IMR-90 (cell line): Measurements from ENCODE around the gene PIMREG. TPM values are rescaled to one million over a fixed set of nuclear protein-coding genes. Genes with fewer than 3 reads are reported as not detected.

Experiments
- ATAC-seq: fragments of 200-7000 bp; cut with Tn5 transposase; 2 replicates; pipeline ENCODE4 v1.9.1; 2020; ENCODE audit warnings: low read depth, mild to moderate bottlenecking, moderate library complexity
- BruUV-seq: library from RNA; stranded (reverse); fragments of 400-500 nt; replicated peaks from 2 replicates; lab custom pipeline; 2021; lab: Mats Ljungman, UMichigan
- CTCF ChIA-PET: fragments of 300-600 bp; formaldehyde crosslinking; extraction: SDS; loops from one replicate; lab custom pipeline; 2021; ENCODE audit warnings: antibody characterized with exemption; lab: Yijun Ruan, JAX
- POLR2A ChIA-PET: fragments of 300-600 bp; sonication (Branson Sonifier 250); formaldehyde crosslinking; loops from one replicate; lab custom pipeline; 2022; ENCODE audit warnings: antibody characterized with exemption; ENCODE audit not compliant: unreplicated experiment; lab: Charles Lee
- DNase-seq: peaks from one replicate; pipeline ENCODE4 v3.0.0; 2013
- H2AFZ ChIP-seq: replicated peaks from 2 replicates; pipeline ENCODE3; 2013; ENCODE audit warnings: low read length, mild to moderate bottlenecking; ENCODE audit not compliant: poor library complexity
- H2AK5ac ChIP-seq: 2 replicates; pipeline ENCODE4 v1.6.1; 2013; ENCODE audit warnings: low read depth, low read length, inconsistent platforms
- H2AK9ac ChIP-seq: replicated peaks from 2 replicates; pipeline ENCODE3; 2013; ENCODE audit warnings: mild to moderate bottlenecking, low read depth, low read length, moderate library complexity; ENCODE audit not compliant: poor library complexity
- H2BK120ac ChIP-seq: 2 replicates; pipeline ENCODE4 v1.6.1; 2013; ENCODE audit warnings: low read depth, low read length, inconsistent platforms
- H2BK15ac ChIP-seq: 3 replicates; pipeline ENCODE4 v1.6.1; 2013; ENCODE audit warnings: low read depth, low read length, inconsistent platforms
- H2BK20ac ChIP-seq: 2 replicates; pipeline ENCODE4 v1.6.1; 2013; ENCODE audit warnings: low read depth, mild to moderate bottlenecking, inconsistent platforms, low read length, moderate library complexity
- H2BK5ac ChIP-seq: 2 replicates; pipeline ENCODE4 v1.6.1; 2013; ENCODE audit warnings: mild to moderate bottlenecking, low read depth, low read length, inconsistent platforms; ENCODE audit not compliant: poor library complexity, severe bottlenecking
- H3K14ac ChIP-seq: replicated peaks from 2 replicates; pipeline ENCODE4 v1.6.1; 2013; ENCODE audit warnings: low read depth, low read length, inconsistent platforms
- H3K18ac ChIP-seq: 2 replicates; pipeline ENCODE4 v1.6.1; 2013; ENCODE audit warnings: low read depth, low read length, control low read depth
- H3K23ac ChIP-seq: 2 replicates; pipeline ENCODE4 v1.6.1; 2013; ENCODE audit warnings: low read depth, low read length, inconsistent platforms
- H3K27ac ChIP-seq: 2 replicates; pipeline ENCODE4 v1.5.1; 2013; ENCODE audit warnings: mild to moderate bottlenecking, control low read depth, low read length; ENCODE audit not compliant: insufficient read depth
- H3K27me3 ChIP-seq: 2 replicates; pipeline ENCODE4 v1.6.1; 2013; ENCODE audit warnings: low read length; ENCODE audit not compliant: control insufficient read depth, insufficient read depth
- H3K36me3 ChIP-seq: 2 replicates; pipeline ENCODE4 v1.6.1; 2013; ENCODE audit warnings: low read length, mixed read lengths; ENCODE audit not compliant: control insufficient read depth, insufficient read depth
- H3K4ac ChIP-seq: 2 replicates; pipeline ENCODE4 v1.6.1; 2013; ENCODE audit warnings: low read depth, low read length, inconsistent platforms
- H3K4me1 ChIP-seq: 2 replicates; pipeline ENCODE4 v1.6.1; 2013; ENCODE audit warnings: low read length, mixed read lengths; ENCODE audit not compliant: control insufficient read depth, insufficient read depth
- H3K4me2 ChIP-seq: 2 replicates; pipeline ENCODE4 v1.6.1; 2013; ENCODE audit warnings: low read depth, mild to moderate bottlenecking, control low read depth, low read length, moderate library complexity
- H3K4me3 ChIP-seq: 2 replicates; pipeline ENCODE4 v1.5.1; 2013; ENCODE audit warnings: low read depth, mild to moderate bottlenecking, control low read depth, low read length, moderate library complexity; ENCODE audit not compliant: insufficient read depth
- H3K56ac ChIP-seq: 2 replicates; pipeline ENCODE4 v1.6.1; 2013; ENCODE audit warnings: low read length, inconsistent platforms; ENCODE audit not compliant: insufficient read depth; ENCODE audit errors: extremely low read depth
- H3K79me1 ChIP-seq, 2 experiments: 2 replicates each; pipeline ENCODE4 v1.6.1; 2013; ENCODE audit warnings: low read length in 2 of 2, inconsistent platforms in 1 of 2, low read depth in 1 of 2
- H3K9ac ChIP-seq: 2 replicates; pipeline ENCODE4 v1.6.1; 2013; ENCODE audit warnings: low read depth, low read length, control low read depth
- H3K9me1 ChIP-seq: 2 replicates; pipeline ENCODE4 v1.6.1; 2013; ENCODE audit warnings: low read length, inconsistent platforms; ENCODE audit not compliant: insufficient read depth
- H3K9me3 ChIP-seq: 2 replicates; pipeline ENCODE4 v1.6.1; 2013; ENCODE audit warnings: low read length; ENCODE audit not compliant: control insufficient read depth, insufficient read depth
- H4K20me1 ChIP-seq: 2 replicates; pipeline ENCODE4 v1.6.1; 2013; ENCODE audit warnings: low read length, inconsistent platforms; ENCODE audit not compliant: insufficient read depth
- H4K5ac ChIP-seq: 2 replicates; pipeline ENCODE4 v1.6.1; 2013; ENCODE audit warnings: mild to moderate bottlenecking, low read depth, low read length, control low read depth
- H4K8ac ChIP-seq, 2 experiments: 2 replicates each; pipeline ENCODE4 v1.6.1; 2013; ENCODE audit warnings: low read depth in 2 of 2, low read length in 2 of 2, control low read depth in 1 of 2, inconsistent platforms in 1 of 2
- H4K91ac ChIP-seq: 2 replicates; pipeline ENCODE4 v1.6.1; 2013; ENCODE audit warnings: low read depth, low read length, inconsistent platforms; ENCODE audit not compliant: insufficient read depth
- CTCF ChIP-seq: conservative IDR thresholded peaks from 2 replicates; pipeline ENCODE4 v1.5.1; 2012; ENCODE audit warnings: mild to moderate bottlenecking, low read depth, low read length, improper control_type of control experiment
- MAFK ChIP-seq: IDR thresholded peaks from 2 replicates; pipeline ENCODE4 v1.6.1; 2012; ENCODE audit warnings: low read depth, low read length, improper control_type of control experiment
- WGBS, 2 experiments: methylation state at CpG; one replicate each; pipeline versions ENCODE4 v1.1.5 to v1.1.7; 2013; ENCODE audit warnings: missing lambda C conversion rate in 2 of 2; ENCODE audit not compliant: insufficient read length in 1 of 2; ENCODE audit errors: extremely low coverage in 2 of 2; 5-methylcytosine and 5-hydroxymethylcytosine counted together
- dilution Hi-C: fragments of 300-500 bp; cut with HindIII; formaldehyde crosslinking; loops from one replicate; pipeline ENCODE4 v1.14.3; 2018; ENCODE audit warnings: low sequenced_read_pairs; ENCODE audit not compliant: unreplicated experiment
- in situ Hi-C: fragments of 300-500 bp; cut with MboI; formaldehyde crosslinking; loops from 3 replicates; pipeline ENCODE4 v1.14.3; 2019; ENCODE audit warnings: low sequenced_read_pairs, inconsistent platforms, mixed read lengths
- intact Hi-C: fragments of 100-400 bp; cut with micrococcal nuclease; formaldehyde crosslinking; loops from 2 replicates; pipeline ENCODE4 v1.10.0; 2022
- polyA plus RNA-seq, 3 experiments: library from polyadenylated mRNA; depleted of rRNA; stranded (reverse); fragments of >200 nt; gene quantifications; 2 replicates each; pipeline ENCODE4 v1.2.3, GENCODE V29; 2012; ENCODE audit warnings: low replicate concordance in 1 of 3
- total RNA-seq: library from RNA; depleted of rRNA; stranded (reverse); fragments of >200 nt; gene quantifications from 2 replicates; pipeline ENCODE4 v1.2.3, GENCODE V29; 2012

PIMREG gene
- total and polyA plus RNA-seq, 2 of the 4 experiments (the other 2 are of a cell fraction), result 21.5 to 25.9 TPM

- Histone ChIP-seq H3K9ac (no peak overlapping the region), H3K4me3 (no peak overlapping the region), H3K14ac (no peak overlapping the region), H4K5ac (no peak overlapping the region), H3K23ac (no peak overlapping the region), H3K18ac (no peak overlapping the region), H3K9me1 (peaks cover 3% of the 10 kb centered on the region; the same call in 1 of the 2 replicates), H2BK15ac (no peak overlapping the region), H2BK120ac (no peak overlapping the region), H3K9me3 (no peaks in the 10 kb centered on the region), H3K36me3 (no peaks in the 10 kb centered on the region), H4K91ac (no peak overlapping the region), H3K27ac (no peak overlapping the region), H2BK20ac (no peak overlapping the region), H3K4me1 (peaks cover 5% of the 10 kb centered on the region), H2AFZ (no peak overlapping the region), H2AK5ac (no peak overlapping the region), H4K8ac (no peak overlapping the region), H3K56ac (no peak overlapping the region), H3K27me3 (peaks cover 10% of the 10 kb centered on the region; the same call in 1 of the 2 replicates), H4K20me1 (no peaks in the 10 kb centered on the region), H3K4me2 (no peak overlapping the region), H2BK5ac (no peak overlapping the region), H3K4ac (no peak overlapping the region), H3K79me1 (no peaks in the 10 kb centered on the region), H2AK9ac (no peak overlapping the region)
- TF ChIP-seq CTCF (0 out of 2 replicates have a peak, but pooled peaks have one; percentile 8), MAFK (no peak)
- intact Hi-C loops, result no loop called here
- POLR2A ChIA-PET, result no interaction called here
- in situ Hi-C loops, result no loop called here
- CTCF ChIA-PET, result no interaction called here
- BruUV-seq, result no TSS peak
- WGBS, 2 experiments, result 75% methylated on average over 3 of the region's 15 CpGs; no CpG with 5 or more reads in 1 of the 2 experiments
- no peak for DNase-seq
- no peak for ATAC-seq
- dilution Hi-C loops, result no loop called here
Observed at GRCh38 chr17:6495450-6496115, 51.3 kb downstream of the PIMREG start.
